ENCODE data around the gene ZNF57. TPM values are rescaled to one million over a fixed set of nuclear protein-coding genes. Genes with fewer than 3 reads are reported as not detected.
"Not testable (repeated sequence)": the region's sequence is repeated elsewhere in the genome, so short reads cannot be mapped to it uniquely, and the experiment has no call there.

The ZNF57 gene
- polyA plus RNA-seq, 3 donors from 2014 or later = 3.4 to 8.5 (median 3.7) TPM

DNA sequence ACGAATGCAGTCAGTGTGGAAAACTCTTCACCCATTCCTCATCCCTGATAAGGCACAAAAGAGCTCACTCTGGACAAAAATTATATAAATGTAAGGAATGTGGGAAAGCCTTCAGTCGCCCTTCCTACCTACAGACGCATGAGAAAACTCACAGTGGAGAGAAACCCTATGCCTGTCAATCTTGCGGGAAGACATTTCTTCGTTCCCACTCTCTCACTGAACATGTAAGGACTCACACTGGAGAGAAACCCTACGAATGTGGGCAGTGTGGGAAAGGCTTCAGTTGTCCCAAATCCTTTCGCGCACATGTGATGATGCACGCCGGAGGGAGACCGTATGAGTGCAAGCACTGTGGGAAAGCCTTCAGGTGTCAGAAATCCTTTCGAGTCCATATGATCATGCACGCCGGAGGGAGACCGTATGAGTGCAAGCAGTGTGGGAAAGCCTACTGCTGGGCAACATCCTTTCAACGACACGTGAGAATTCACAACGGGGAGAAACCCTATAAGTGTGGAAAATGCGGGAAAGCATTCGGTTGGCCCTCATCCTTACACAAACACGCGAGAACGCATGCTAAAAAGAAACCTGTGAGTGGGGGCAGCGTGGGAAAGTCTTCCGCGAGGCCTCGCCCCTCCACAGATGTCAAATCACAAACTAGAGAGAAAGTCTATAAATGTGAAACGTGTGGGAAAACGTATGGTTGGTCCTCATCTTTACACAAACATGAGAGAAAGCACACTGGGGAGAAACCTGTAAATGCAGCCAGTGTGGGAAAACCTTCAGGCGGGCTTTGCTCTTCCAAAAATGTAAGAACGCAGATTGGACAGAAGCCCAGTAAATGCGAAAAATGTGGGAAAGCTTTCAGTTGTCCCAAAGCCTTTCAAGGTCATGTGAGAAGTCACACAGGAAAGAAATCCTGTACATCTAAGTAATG, 23.1 kb upstream of the ZNF57 start:
- no peaks in the 10 kb centered on the region for H3K4me1 Mint-ChIP-seq
- H3K27me3 Mint-ChIP-seq (ENCODE audit: low read depth in 3 of 3) = peaks cover 0 to 6% (median 0%) of the 10 kb centered on the region in 3 donors
- H3K4me3 Mint-ChIP-seq = no peak overlapping the region
- DNase-seq = no peak
- H3K36me3 Mint-ChIP-seq = no peaks in the 10 kb centered on the region
- peaks cover 7 to 28% (median 20%) of the 10 kb centered on the region in 6 donors for H3K9me3 Mint-ChIP-seq
- no peak overlapping the region for H3K27ac Mint-ChIP-seq

DNA sequence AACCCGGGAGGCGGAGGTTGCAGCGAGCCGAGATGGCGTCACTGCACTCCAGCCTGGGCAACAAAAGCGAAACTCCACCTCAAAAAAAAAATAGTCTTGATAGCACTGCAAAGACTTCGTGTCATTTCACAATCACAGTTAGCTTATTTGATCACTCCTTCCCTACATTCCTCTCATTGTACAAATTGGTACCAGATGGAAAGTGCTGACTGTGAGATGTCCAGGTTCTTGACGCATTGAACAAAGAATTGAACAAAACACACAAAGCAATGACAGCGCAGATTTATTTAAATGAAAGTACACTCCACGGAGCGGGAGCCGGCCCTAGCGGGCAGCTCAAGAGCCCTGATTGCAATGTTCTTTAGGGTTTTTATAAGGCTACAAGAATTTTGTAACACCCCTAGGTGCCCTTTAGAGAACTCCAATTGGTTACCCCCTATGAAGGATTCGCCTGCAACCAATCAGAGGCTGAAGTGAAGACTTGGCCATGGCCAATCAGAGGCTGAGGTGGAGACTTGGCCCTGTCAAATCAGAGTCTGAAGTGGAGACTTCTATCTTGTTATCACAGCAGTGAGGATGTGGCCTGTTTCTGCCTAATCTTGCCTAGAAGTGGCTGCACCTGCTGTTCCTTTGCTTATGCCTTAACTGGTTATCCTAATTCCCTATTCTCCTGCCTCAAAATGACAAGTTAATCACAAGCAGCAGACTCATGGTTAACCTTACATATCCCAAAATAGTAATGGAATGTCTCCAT, 16.9 kb upstream of the ZNF57 start:
- H3K27ac Mint-ChIP-seq = no peak overlapping the region
- H3K36me3 Mint-ChIP-seq = no peaks in the 10 kb centered on the region
- peaks cover 0 to 1% of the 10 kb centered on the region in 2 donors for H3K4me1 Mint-ChIP-seq
- DNase-seq = no peak
- no peak overlapping the region for H3K4me3 Mint-ChIP-seq
- H3K27me3 Mint-ChIP-seq (ENCODE audit: low read depth in 3 of 3) = peaks cover 0 to 3% (median 2%) of the 10 kb centered on the region in 3 donors
- H3K9me3 Mint-ChIP-seq = peaks cover 0 to 5% (median 4%) of the 10 kb centered on the region in 6 donors

DNA sequence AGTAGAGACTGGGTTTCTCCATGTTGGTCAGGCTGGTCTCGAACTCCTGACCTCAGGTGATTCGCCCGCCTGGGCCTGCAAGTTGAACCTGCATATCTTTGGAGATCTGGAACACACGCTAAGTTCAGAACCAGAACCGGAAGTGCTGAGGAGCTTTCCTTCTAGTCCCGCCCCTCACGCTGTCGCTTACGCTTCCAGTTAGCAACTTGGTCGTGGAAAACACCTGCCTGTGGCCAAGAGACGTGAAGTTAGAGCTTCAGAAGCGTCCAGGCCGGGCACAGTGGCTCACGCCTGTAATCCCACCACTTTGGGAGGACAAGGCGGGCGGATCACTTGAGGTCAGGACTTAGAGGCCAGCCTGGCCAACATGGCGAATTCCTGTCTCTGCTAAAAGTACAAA, 15.0 kb upstream of the ZNF57 start:
- no peak overlapping the region for H3K4me3 Mint-ChIP-seq
- no peak overlapping the region for H3K27ac Mint-ChIP-seq
- no peaks in the 10 kb centered on the region for H3K9me3 Mint-ChIP-seq
- no peak for DNase-seq
- no peaks in the 10 kb centered on the region for H3K36me3 Mint-ChIP-seq
- peaks cover 2 to 3% (median 2%) of the 10 kb centered on the region in 3 donors for H3K27me3 Mint-ChIP-seq (ENCODE audit: low read depth in 3 of 3)
- peaks cover 0 to 1% of the 10 kb centered on the region in 2 donors for H3K4me1 Mint-ChIP-seq

DNA sequence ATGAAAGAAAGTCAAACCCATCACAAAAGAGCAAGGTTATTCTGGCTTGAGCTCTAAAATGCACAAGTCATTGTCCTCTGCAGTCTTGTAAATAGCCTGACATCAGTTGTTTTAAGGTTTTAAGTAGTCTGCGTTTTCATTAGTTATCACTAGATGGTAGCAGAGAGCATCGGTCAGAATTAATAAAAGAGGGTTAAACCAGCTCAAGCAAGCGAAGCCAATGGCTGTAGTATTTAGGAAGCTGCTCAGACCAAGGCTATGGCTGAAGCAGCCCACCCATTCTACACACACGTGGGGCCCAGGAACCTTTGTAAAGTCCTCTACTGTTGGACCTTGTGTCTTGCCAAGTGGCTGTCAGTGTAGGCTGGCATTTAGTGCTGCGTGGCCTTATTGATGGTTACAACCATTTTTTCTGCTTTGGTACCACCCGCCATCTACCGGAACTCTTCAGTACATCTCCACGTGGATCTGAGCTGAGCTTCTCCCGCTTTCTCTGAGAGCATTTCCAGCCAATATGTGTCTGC, 13.3 kb upstream of the ZNF57 start:
- H3K36me3 Mint-ChIP-seq = no peaks in the 10 kb centered on the region
- H3K4me3 Mint-ChIP-seq = no peak overlapping the region
- peak; percentile 9 to 23 (median 21) for DNase-seq
- peak overlapping the region in 4 of 6 donors; percentile 4 to 28 (median 12) for H3K27ac Mint-ChIP-seq
- peaks cover 0 to 4% of the 10 kb centered on the region in 2 donors for H3K4me1 Mint-ChIP-seq
- no peaks in the 10 kb centered on the region for H3K9me3 Mint-ChIP-seq
- peaks cover 2 to 4% (median 3%) of the 10 kb centered on the region in 3 donors for H3K27me3 Mint-ChIP-seq (ENCODE audit: low read depth in 3 of 3)

DNA sequence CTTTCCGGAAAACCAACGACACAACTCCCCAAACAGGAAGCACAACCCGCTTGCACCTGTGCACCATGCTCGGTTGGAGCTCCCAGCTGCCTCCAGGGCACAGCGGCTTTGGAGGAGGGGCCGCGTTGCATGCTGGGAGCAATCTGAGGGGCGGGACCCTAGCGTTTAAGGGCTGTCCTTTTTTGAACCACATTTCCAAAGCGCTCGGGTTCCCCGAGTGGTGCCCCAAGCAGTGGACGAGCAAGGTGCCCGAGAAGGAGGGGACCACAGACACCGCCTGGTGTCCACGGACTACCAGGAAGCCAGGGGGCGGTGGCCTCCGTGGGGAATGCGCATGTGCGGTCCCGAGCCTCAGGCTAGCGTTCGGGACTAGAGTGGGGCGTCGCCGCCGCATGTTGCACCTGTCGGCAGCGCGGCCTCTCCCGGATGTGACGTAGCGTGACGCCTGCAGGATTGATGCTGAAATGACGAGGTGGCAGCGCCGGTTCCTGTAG, 11.9 kb upstream of the ZNF57 start:
- H3K4me1 Mint-ChIP-seq = peaks cover 0 to 4% of the 10 kb centered on the region in 2 donors
- no peaks in the 10 kb centered on the region for H3K36me3 Mint-ChIP-seq
- peak overlapping the region in 2 of 6 donors; percentile 59 to 83 for H3K27ac Mint-ChIP-seq
- DNase-seq = peak; percentile 46 to 57 (median 49)
- H3K27me3 Mint-ChIP-seq (ENCODE audit: low read depth in 3 of 3) = peaks cover under 1 to 4% (median 2%) of the 10 kb centered on the region in 3 donors
- peak overlapping the region in 4 of 5 donors; percentile 44 to 73 (median 60) for H3K4me3 Mint-ChIP-seq
- H3K9me3 Mint-ChIP-seq = no peaks in the 10 kb centered on the region

DNA sequence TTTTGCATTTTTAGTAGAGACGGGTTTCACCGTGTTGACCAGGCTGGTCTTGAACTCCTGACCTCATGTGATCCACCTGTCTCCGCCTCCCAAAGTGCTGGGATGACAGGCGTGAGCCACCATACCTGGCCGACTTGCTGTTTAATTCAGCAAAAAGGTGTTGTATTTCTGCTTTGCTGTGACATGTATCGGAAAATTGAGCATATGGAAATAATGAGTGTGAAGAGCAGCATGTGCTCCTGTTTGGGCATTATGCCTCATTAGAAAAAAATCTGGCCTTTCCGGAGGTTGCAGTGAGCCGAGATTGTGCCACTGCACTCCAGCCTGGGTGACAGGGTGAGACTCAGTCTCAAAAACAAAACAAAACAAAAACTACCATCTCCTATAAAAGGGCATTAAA, 10.2 kb upstream of the ZNF57 start:
- H3K4me3 Mint-ChIP-seq; H3K9me3 Mint-ChIP-seq; H3K4me1 Mint-ChIP-seq; H3K27me3 Mint-ChIP-seq (ENCODE audit: low read depth in 3 of 3); DNase-seq; H3K36me3 Mint-ChIP-seq; H3K27ac Mint-ChIP-seq: not testable (repeated sequence)

DNA sequence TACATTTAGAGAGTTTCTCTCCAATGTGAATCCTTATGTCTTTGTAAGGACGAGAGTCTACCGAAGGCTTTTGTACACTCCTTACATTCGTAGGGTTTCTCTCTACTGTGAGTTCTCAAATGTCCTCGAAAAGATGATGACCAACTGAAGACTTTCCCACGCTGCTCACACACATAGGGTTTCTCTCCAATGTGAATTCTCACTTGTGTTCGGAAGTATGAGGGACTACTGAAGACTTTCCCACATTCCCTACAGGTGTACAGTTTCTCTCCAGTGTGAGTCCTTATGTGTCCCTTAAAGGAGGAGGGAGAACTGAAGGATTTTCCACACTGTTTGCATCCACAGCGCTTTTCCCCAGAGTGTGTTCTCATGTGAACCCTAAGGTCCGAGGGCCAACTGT, 4.0 kb upstream of the ZNF57 start:
- no peak for DNase-seq
- Mint-ChIP-seq H3K4me1 (peaks cover 9 to 11% of the 10 kb centered on the region in 2 donors), H3K36me3 (no peaks in the 10 kb centered on the region), H3K27ac (no peak overlapping the region), H3K9me3 (peaks cover 0 to 8% (median 0%) of the 10 kb centered on the region in 6 donors), H3K27me3 (ENCODE audit: low read depth in 3 of 3) (peaks cover 4 to 8% (median 4%) of the 10 kb centered on the region in 3 donors), H3K4me3 (no peak overlapping the region)

DNA sequence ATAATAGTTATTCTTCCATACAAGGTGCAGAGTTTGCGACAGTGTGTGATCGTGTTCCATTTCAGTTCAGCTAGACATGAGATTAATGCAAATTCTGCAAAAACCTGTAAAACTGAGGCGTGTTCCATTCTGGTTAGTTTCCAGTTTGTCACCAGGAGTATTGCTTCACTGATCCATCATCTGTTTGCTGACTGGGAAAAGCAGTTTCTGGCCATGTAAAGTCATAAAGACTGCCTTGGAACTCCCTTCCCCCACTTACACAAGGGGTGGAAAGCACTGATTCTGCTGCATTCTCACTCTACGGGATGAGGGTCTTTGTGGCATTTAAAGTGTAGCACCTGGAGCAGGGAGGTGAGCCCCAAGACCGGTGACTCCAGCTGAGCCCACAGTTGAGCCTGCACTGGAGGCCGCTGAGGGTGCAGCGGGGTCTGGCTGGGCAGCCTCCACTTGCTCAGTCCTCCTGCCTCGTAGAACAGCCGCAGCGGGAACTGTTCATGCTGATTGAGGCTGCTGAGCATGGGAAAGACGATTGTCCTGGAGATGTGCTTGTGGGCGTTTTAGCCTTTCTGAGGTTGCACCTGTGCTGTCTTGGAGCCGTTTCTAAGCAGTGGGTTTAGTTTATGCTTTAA, 2.0 kb downstream of the ZNF57 start:
- H3K9me3 Mint-ChIP-seq = peaks cover 0 to 2% (median 0%) of the 10 kb centered on the region in 6 donors
- no peaks in the 10 kb centered on the region for H3K36me3 Mint-ChIP-seq
- H3K27ac Mint-ChIP-seq = no peak overlapping the region
- DNase-seq = no peak
- H3K4me3 Mint-ChIP-seq = peak overlapping the region; percentile 92 to 99 (median 96)
- H3K27me3 Mint-ChIP-seq (ENCODE audit: low read depth in 3 of 3) = peaks cover 4 to 5% (median 4%) of the 10 kb centered on the region in 3 donors
- peaks cover 20 to 25% of the 10 kb centered on the region in 2 donors for H3K4me1 Mint-ChIP-seq

DNA sequence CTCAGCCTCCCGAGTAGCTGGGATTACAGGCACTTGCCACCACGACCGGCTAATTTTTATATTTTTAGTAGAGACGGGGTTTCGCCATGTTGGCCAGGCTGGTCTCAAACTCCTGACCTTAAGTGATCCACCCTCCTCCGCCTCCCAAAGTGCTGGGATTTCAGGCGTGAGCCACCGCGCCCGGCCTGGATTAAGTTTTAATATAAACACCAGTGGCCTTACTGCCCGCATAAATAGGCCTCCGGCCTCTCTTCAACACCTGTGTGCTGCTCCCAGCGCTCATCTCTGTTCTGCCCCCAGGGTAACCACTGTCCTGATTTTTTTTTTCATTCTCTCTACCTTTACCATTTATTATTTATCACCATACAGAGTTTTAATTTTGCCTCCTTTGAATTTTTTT, 2.6 kb downstream of the ZNF57 start:
- H3K9me3 Mint-ChIP-seq; H3K27me3 Mint-ChIP-seq (ENCODE audit: low read depth in 3 of 3); DNase-seq; H3K27ac Mint-ChIP-seq; H3K36me3 Mint-ChIP-seq: not testable (repeated sequence)
- peaks cover 20 to 25% of the 10 kb centered on the region in 2 donors for H3K4me1 Mint-ChIP-seq
- H3K4me3 Mint-ChIP-seq = peak overlapping the region in 2 of 5 donors; percentile 6 to 60

DNA sequence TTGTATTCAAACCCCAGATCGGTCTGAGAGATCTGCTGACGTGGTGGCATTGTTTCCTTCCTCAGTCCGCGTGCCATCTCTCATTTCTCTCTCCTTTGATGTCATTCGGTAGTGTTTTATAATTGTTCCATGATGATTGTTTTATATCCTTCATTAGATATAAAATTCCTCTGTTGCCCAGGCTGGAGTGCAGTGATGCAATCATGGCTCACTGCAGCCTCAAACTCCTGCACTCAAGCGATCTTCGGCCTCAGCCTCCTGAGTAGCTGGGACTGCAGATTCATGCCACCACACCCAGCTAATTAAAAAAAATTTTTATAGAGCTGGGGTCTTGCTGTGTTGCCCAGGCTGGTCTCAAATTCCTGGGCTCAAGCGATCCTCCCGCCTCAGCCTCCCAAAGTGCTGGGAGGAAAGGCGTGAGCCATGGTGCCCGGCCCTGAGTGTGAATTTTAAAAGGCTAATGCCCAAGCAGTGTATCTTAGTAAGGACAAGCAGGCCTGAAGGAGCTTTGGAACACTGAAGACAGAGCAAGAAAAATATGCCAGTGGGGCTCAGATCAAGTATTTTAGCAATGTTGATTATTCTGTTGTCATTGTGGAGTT, 5.3 kb downstream of the ZNF57 start:
- no peak for DNase-seq
- H3K9me3 Mint-ChIP-seq = no peaks in the 10 kb centered on the region
- peaks cover 0 to 4% (median 0%) of the 10 kb centered on the region in 3 donors for H3K36me3 Mint-ChIP-seq
- H3K27ac Mint-ChIP-seq = no peak overlapping the region
- H3K4me3 Mint-ChIP-seq = no peak overlapping the region
- H3K27me3 Mint-ChIP-seq (ENCODE audit: low read depth in 3 of 3) = peaks cover 0 to 2% (median 0%) of the 10 kb centered on the region in 3 donors
- H3K4me1 Mint-ChIP-seq = peaks cover 13 to 18% of the 10 kb centered on the region in 2 donors

DNA sequence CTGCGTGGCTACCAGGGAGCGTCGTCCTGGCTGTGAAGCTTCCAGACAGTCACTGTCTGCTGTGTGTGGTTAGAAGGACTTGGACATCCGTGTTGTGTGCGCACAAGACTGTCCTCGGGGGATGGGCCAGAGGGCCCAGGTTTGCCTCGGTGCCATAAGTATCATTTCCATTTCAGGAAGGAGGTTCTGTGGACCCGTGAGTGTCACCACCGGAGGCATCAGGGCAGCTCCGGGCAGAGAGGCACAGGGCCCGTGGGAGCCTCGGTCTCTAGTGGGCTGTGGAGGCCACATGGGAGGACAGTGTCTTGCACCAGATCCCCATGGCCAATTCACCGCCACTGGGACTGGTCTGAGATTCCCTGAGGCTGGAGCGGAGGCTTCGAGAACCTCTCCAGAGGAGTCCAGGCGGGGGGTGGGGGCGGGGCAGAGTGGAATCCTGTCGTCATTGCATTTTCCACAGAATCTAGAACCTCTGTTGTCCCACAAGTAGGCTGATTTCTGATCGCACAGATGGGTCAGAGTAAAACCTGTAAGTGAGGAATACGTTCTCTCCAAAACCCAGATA, 6.0 kb downstream of the ZNF57 start:
- peaks cover 10 to 16% of the 10 kb centered on the region in 2 donors for H3K4me1 Mint-ChIP-seq
- H3K4me3 Mint-ChIP-seq = no peak overlapping the region
- H3K9me3 Mint-ChIP-seq = no peaks in the 10 kb centered on the region
- H3K27me3 Mint-ChIP-seq (ENCODE audit: low read depth in 3 of 3) = peaks cover 0 to 1% (median 0%) of the 10 kb centered on the region in 3 donors
- DNase-seq = no peak
- H3K36me3 Mint-ChIP-seq = peaks cover 0 to 4% (median 2%) of the 10 kb centered on the region in 3 donors
- no peak overlapping the region for H3K27ac Mint-ChIP-seq

DNA sequence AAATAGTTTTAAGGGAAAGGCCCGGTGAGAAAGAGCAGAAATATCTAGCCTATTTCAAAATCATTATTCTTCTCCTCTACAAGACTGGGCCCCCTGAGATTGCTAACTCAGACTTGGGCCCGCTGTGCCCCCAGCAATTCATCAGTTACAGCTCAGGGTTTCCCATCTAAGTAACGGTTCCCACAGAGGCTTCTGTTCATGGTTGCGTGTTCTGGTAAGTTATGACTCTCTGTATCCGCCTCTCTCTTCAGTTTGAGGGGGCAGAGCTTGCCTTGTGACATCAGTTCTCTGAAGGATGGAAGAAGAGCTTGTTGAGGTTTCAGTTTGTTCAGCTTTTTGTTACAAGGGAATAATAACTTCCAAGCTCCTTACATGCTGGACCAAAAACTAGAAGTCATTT, 11.6 kb downstream of the ZNF57 start:
- no peak for DNase-seq
- Mint-ChIP-seq H3K9me3 (peaks cover 3 to 6% (median 5%) of the 10 kb centered on the region in 6 donors), H3K4me3 (no peak overlapping the region), H3K36me3 (peaks cover 22 to 35% (median 24%) of the 10 kb centered on the region in 3 donors), H3K27me3 (ENCODE audit: low read depth in 3 of 3) (no peaks in the 10 kb centered on the region), H3K4me1 (peaks cover 0 to 2% of the 10 kb centered on the region in 2 donors), H3K27ac (no peak overlapping the region)

Measured in immature natural killer cell (primary cell).